Measurements from ENCODE around the gene SRP68. TPM values are rescaled to one million over a fixed set of nuclear protein-coding genes. Genes with fewer than 3 reads are reported as not detected.
A peak's percentile ranks its signal among the peaks of the same experiment; 100 is the strongest.

SRP68 gene
- total RNA-seq, 1 experiment from 2014 or later: 106 TPM

DNA sequence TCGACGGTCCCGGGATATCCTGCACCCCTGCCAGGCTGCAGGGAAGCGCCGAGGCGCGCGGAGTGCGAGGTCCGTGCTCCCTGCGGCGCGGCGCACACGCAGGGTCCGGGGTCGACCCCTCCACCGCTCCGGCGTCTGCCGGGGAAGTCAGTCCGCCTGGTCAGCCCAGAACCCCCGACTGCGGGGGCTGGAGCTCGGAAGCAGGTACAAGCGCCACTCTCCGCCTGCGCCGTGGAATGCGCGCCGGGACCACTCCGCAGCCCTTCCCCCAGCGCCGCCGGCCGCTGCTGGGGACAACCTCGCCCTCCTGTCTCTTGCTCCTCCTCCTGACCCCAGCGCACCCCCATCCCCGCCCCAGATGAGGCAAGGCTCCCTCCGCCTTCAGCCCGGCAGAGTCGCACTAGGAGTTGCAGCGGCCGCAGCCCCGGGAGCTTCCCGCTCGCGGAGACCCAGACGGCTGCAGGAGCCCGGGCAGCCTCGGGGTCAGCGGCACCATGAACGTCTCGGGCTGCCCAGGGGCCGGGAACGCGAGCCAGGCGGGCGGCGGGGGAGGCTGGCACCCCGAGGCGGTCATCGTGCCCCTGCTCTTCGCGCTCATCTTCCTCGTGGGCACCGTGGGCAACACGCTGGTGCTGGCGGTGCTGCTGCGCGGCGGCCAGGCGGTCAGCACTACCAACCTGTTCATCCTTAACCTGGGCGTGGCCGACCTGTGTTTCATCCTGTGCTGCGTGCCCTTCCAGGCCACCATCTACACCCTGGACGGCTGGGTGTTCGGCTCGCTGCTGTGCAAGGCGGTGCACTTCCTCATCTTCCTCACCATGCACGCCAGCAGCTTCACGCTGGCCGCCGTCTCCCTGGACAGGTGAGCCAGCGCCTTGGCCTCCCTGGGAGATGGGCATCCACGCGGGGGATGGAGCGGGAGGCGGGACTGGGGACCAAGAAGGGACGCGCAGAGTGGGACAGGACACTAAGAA, 2.4 kb upstream of the SRP68 start, which contains the start of gene GALR2:
GALR2 (plus strand) TSS at position 392 of the 974 bp plus-strand sequence; CDS start at position 495, 103 bp downstream.
- DNase-seq (ENCODE audit: unreplicated experiment): no peak
- ChIA-PET CTCF (interaction anchor here (0.7 kb wide), 1 partner anchor 19 kb away, joined by 3 read pairs; no protein-coding TSS in a partner anchor), POLR2A (interaction anchor here (0.7 kb wide), 1 partner anchor 169 kb away, joined by 3 read pairs; no protein-coding TSS in a partner anchor)
- Mint-ChIP-seq H3K9me3 (ENCODE audit: unreplicated experiment) (no peaks in the 10 kb centered on the region), H3K27me3 (ENCODE audit: insufficient read depth, unreplicated experiment) (peaks cover 54% of the 10 kb centered on the region), H3K4me3 (ENCODE audit: unreplicated experiment) (no peak within 1 kb of the TSS), H3K4me1 (ENCODE audit: insufficient read depth, unreplicated experiment) (peaks cover 4% of the 10 kb centered on the region), H3K36me3 (ENCODE audit: insufficient read depth, unreplicated experiment) (peaks cover 10% of the 10 kb centered on the region), H3K27ac (ENCODE audit: low read depth, unreplicated experiment) (no peak within 1 kb of the TSS)
- BruUV-seq (replicated peaks): no TSS peak
- intact Hi-C loops (cut with micrococcal nuclease): loop anchor here (5.0 kb wide), 2 partner anchors 47 to 62 kb away; partner anchors contain the start of gene EVPL
- TF ChIP-seq, protein P1, sequence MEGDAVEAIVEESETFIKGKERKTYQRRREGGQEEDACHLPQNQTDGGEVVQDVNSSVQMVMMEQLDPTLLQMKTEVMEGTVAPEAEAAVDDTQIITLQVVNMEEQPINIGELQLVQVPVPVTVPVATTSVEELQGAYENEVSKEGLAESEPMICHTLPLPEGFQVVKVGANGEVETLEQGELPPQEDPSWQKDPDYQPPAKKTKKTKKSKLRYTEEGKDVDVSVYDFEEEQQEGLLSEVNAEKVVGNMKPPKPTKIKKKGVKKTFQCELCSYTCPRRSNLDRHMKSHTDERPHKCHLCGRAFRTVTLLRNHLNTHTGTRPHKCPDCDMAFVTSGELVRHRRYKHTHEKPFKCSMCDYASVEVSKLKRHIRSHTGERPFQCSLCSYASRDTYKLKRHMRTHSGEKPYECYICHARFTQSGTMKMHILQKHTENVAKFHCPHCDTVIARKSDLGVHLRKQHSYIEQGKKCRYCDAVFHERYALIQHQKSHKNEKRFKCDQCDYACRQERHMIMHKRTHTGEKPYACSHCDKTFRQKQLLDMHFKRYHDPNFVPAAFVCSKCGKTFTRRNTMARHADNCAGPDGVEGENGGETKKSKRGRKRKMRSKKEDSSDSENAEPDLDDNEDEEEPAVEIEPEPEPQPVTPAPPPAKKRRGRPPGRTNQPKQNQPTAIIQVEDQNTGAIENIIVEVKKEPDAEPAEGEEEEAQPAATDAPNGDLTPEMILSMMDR (IDR thresholded peaks at IDR 0.05; ENCODE audit: unreplicated experiment): no peak

DNA sequence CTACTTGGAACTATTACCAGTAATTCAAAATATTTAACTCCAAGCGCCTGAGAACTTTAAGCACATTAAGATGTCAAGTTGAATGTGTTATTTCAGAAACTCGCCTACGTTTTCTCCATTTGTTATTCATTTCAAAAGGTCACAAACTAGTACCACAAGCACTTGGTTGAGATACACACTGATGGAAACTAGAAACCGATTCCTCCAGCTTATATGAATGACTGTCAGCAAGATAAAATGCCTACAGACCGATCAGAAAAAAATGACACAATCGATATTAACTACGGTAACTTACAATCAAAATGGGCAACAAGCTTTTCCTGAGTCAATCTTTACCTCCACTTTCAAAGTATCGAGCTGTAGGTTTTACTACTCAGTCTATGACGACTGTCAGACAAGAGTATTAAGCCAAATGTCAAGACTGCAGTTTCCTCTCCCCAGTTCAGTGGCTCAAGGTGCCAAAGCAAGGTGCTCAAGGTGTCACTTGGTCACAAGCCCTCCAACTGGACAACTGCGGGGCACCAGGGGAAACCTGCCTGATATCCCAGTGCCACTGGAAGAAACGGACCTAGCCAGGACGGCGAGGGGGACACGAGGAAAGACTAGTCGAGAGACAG, 678 bp downstream of the SRP68 start:
- ChIA-PET CTCF (no interaction called here), POLR2A (interaction anchor here (0.6 to 3.1 kb wide), 19 partner anchors 9 to 593 kb away, joined by 3 to 13 read pairs (median 4); partner anchors contain the start of genes ACOX1, EXOC7, MRPL38 and UBALD2)
- H3K27ac Mint-ChIP-seq (ENCODE audit: low read depth, unreplicated experiment): peak overlapping the region; percentile 95
- intact Hi-C loops (cut with micrococcal nuclease): loop anchor here (5.0 kb wide), 2 partner anchors 44 to 59 kb away; partner anchors contain the start of gene EVPL
- H3K4me3 Mint-ChIP-seq (ENCODE audit: unreplicated experiment): peak overlapping the region; percentile 90
- peaks cover 30% of the 10 kb centered on the region for H3K36me3 Mint-ChIP-seq (ENCODE audit: insufficient read depth, unreplicated experiment)
- BruUV-seq (replicated peaks): TSS peak; percentile 71
- TF ChIP-seq, protein P1 (IDR thresholded peaks at IDR 0.05; ENCODE audit: unreplicated experiment): no peak
- H3K9me3 Mint-ChIP-seq (ENCODE audit: unreplicated experiment): no peaks in the 10 kb centered on the region
- DNase-seq (ENCODE audit: unreplicated experiment): no peak
- H3K4me1 Mint-ChIP-seq (ENCODE audit: insufficient read depth, unreplicated experiment): peaks cover 4% of the 10 kb centered on the region
- peaks cover 24% of the 10 kb centered on the region for H3K27me3 Mint-ChIP-seq (ENCODE audit: insufficient read depth, unreplicated experiment)

DNA sequence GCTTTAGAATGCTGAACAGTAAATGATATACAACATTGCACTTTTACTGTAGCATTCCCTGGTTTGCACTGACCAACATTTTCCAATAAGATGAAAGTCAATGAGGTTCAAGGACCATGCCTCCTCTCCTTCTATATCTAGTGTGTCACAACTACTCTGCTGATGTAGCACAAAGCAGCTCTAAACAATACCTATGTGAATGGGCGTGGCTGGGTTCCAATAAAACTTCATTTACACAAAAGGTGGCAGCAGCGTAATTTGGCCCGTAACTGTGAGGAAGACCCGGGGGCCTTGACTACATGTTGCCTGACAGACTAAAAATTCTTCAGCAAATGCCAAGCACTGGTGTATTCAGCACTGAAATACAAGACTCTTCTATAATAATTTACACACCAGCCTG, 6.5 kb downstream of the SRP68 start:
- Mint-ChIP-seq H3K36me3 (ENCODE audit: insufficient read depth, unreplicated experiment) (peaks cover 89% of the 10 kb centered on the region), H3K4me3 (ENCODE audit: unreplicated experiment) (no peak overlapping the region), H3K27ac (ENCODE audit: low read depth, unreplicated experiment) (no peak overlapping the region), H3K4me1 (ENCODE audit: insufficient read depth, unreplicated experiment) (no peaks in the 10 kb centered on the region), H3K27me3 (ENCODE audit: insufficient read depth, unreplicated experiment) (no peaks in the 10 kb centered on the region), H3K9me3 (ENCODE audit: unreplicated experiment) (no peaks in the 10 kb centered on the region)
- TF ChIP-seq, protein P1 (IDR thresholded peaks at IDR 0.05; ENCODE audit: unreplicated experiment): no peak
- no TSS peak for BruUV-seq (replicated peaks)
- ChIA-PET CTCF (interaction anchor here (0.5 to 1.9 kb wide), 3 partner anchors 52 to 943 kb away, joined by 3 to 6 read pairs (median 4); no protein-coding TSS in a partner anchor), POLR2A (no interaction called here)
- intact Hi-C loops (cut with micrococcal nuclease): no loop called here
- DNase-seq (ENCODE audit: unreplicated experiment): no peak
